ENCODE data around the gene KIRREL3.

GRCh38 chr11:126899961-126900748, 100.4 kb downstream of the KIRREL3 start:
- TF ChIP-seq EP300 (IDR thresholded peaks at IDR 0.05; ENCODE audit: low read depth) (no peak), POLR2A (IDR thresholded peaks at IDR 0.05) (no peak), CTCF (IDR thresholded peaks at IDR 0.05) (no peak), POLR2AphosphoS5 (IDR thresholded peaks at IDR 0.05) (no peak)
